GM12865 (cell line): ENCODE measurements around the gene ATXN3L.
"Not testable (repeated sequence)": the region's sequence is repeated elsewhere in the genome, so short reads cannot be mapped to it uniquely, and the experiment has no call there.

Experiments used
- DNase-seq: peaks from one replicate; pipeline ENCODE4 v3.0.0; 2010; ENCODE audit warnings: low read depth
- H3K4me3 ChIP-seq: 2 replicates; pipeline ENCODE4 v1.5.1; 2011; ENCODE audit warnings: mild to moderate bottlenecking, low read depth, low read length, control low read depth
- TF ChIP-seq, protein P1 (sequence below): IDR thresholded peaks from 2 replicates; pipeline ENCODE4 v1.5.1; 2011; ENCODE audit warnings: low read length, control low read depth, low read depth, inconsistent platforms; ENCODE audit not compliant: insufficient read depth; ENCODE audit errors: missing control alignments

Gene ATXN3L

GRCh38 chrX:13309631-13310030 lies 10.2 kb downstream of the ATXN3L start:
- H3K4me3 ChIP-seq: no peak overlapping the region
- TF ChIP-seq, protein P1, sequence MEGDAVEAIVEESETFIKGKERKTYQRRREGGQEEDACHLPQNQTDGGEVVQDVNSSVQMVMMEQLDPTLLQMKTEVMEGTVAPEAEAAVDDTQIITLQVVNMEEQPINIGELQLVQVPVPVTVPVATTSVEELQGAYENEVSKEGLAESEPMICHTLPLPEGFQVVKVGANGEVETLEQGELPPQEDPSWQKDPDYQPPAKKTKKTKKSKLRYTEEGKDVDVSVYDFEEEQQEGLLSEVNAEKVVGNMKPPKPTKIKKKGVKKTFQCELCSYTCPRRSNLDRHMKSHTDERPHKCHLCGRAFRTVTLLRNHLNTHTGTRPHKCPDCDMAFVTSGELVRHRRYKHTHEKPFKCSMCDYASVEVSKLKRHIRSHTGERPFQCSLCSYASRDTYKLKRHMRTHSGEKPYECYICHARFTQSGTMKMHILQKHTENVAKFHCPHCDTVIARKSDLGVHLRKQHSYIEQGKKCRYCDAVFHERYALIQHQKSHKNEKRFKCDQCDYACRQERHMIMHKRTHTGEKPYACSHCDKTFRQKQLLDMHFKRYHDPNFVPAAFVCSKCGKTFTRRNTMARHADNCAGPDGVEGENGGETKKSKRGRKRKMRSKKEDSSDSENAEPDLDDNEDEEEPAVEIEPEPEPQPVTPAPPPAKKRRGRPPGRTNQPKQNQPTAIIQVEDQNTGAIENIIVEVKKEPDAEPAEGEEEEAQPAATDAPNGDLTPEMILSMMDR: no peak
- no peak for DNase-seq

- no peak for DNase-seq
- no peak overlapping the region for H3K4me3 ChIP-seq
- TF ChIP-seq, protein P1: no peak
These were observed 12.8 kb downstream of the ATXN3L start for GRCh38 chrX:13307041-13307440.

- no peak for DNase-seq
- TF ChIP-seq, protein P1: no peak
- H3K4me3 ChIP-seq: no peak overlapping the region
These were observed 14.7 kb downstream of the ATXN3L start for GRCh38 chrX:13305108-13305507.

- H3K4me3 ChIP-seq: no peak overlapping the region
- TF ChIP-seq, protein P1: no peak
- DNase-seq: no peak
These were observed 15.8 kb downstream of the ATXN3L start for GRCh38 chrX:13304052-13304451.

DNA sequence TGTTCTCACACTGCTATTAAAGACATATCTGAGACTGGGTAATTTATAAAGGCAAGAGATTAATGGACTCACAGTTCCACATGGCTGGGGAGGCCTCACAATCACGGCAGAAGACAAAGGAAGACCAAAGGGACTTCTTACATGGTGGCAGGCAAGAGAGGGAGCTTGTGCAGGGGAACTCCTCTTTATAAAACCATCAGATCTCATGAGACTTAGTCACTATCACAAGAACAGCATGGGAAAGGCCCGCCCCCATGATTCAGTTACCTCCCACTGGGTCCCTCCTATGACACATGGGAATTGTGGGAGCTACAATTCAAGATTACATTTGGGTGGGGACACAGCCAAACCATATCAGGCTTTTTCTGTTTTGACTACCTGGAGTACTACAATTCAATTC lies 16.6 kb downstream of the ATXN3L start:
- H3K4me3 ChIP-seq, DNase-seq: not testable (repeated sequence)

- no peak for DNase-seq
- TF ChIP-seq, protein P1: no peak
- H3K4me3 ChIP-seq: no peak overlapping the region
These were observed 21.0 kb downstream of the ATXN3L start for GRCh38 chrX:13298836-13299235.

GRCh38 chrX:13295841-13296240 lies 24.0 kb downstream of the ATXN3L start:
- no peak for DNase-seq
- H3K4me3 ChIP-seq: no peak overlapping the region
- TF ChIP-seq, protein P1: no peak
